ENCODE results near the gene TUB. TPM values are rescaled to one million over a fixed set of nuclear protein-coding genes. Genes with fewer than 3 reads are reported as not detected.

Gene TUB
- total RNA-seq, 1 donor = 19.2 TPM

- no peak for TF ChIP-seq CTCF (IDR thresholded peaks at IDR 0.05; ENCODE audit: insufficient read depth, low read length)
- H3K4me3 ChIP-seq (ENCODE audit: low read depth, low read length) = no peak overlapping the region
- DNase-seq (ENCODE audit: low read depth) = no peak
Measured at GRCh38 chr11:8079111-8079675, 1.8 kb upstream of the TUB start.

- TF ChIP-seq CTCF (IDR thresholded peaks at IDR 0.05; ENCODE audit: insufficient read depth, low read length) = no peak
- DNase-seq (ENCODE audit: low read depth) = no peak
- peak overlapping the region; percentile 70 for H3K4me3 ChIP-seq (ENCODE audit: low read depth, low read length)
Measured at GRCh38 chr11:8080069-8080670, 841 bp upstream of the TUB start.

- DNase-seq (ENCODE audit: low read depth) = no peak
Measured at GRCh38 chr11:8081591-8082250, 710 bp downstream of the TUB start.

GRCh38 chr11:8082391-8083087, 1.5 kb downstream of the TUB start:
- peak overlapping the region; percentile 28 for H3K4me3 ChIP-seq (ENCODE audit: low read depth, low read length)
- DNase-seq (ENCODE audit: low read depth) = peak; percentile 47
- no peak for TF ChIP-seq CTCF (IDR thresholded peaks at IDR 0.05; ENCODE audit: insufficient read depth, low read length)

More at GRCh38 chr11:8081591-8082250, 710 bp downstream of the TUB start:
- H3K4me3 ChIP-seq (ENCODE audit: low read depth, low read length) = peak overlapping the region; percentile 70
- TF ChIP-seq CTCF (IDR thresholded peaks at IDR 0.05; ENCODE audit: insufficient read depth, low read length) = no peak

- no peak overlapping the region for H3K4me3 ChIP-seq (ENCODE audit: low read depth, low read length)
- TF ChIP-seq CTCF (IDR thresholded peaks at IDR 0.05; ENCODE audit: insufficient read depth, low read length) = no peak
- no peak for DNase-seq (ENCODE audit: low read depth)
Measured at GRCh38 chr11:8083088-8083395, 2.0 kb downstream of the TUB start.

- H3K4me3 ChIP-seq (ENCODE audit: low read depth, low read length) = no peak overlapping the region
- no peak for DNase-seq (ENCODE audit: low read depth)
- no peak for TF ChIP-seq CTCF (IDR thresholded peaks at IDR 0.05; ENCODE audit: insufficient read depth, low read length)
Measured at GRCh38 chr11:8083871-8084281, 2.9 kb downstream of the TUB start.

All from fibroblast of the aortic adventitia (primary cell).